H1 (cell line): Measurements from ENCODE around the gene ATG7. TPM values are rescaled to one million over a fixed set of nuclear protein-coding genes. Genes with fewer than 3 reads are reported as not detected.

ENCODE experiments used
- CTCF ChIA-PET: fragments of 300-600 bp; sonication (Branson Sonifier 250); formaldehyde crosslinking; loops from one replicate; lab custom pipeline; 2021; ENCODE audit not compliant: partially characterized antibody; lab: Charles Lee
- POLR2A ChIA-PET: fragments of 300-600 bp; sonication (Branson Sonifier 250); formaldehyde crosslinking; loops from one replicate; lab custom pipeline; 2021; ENCODE audit warnings: inconsistent platforms; ENCODE audit not compliant: partially characterized antibody; lab: Charles Lee
- DNase-seq, 2 experiments: peaks; one replicate each; pipeline versions ENCODE4 v3.0.0 to v3.0.0-alpha.2; 2010 to 2022; ENCODE audit warnings: low spot score in 2 of 2, low read depth in 1 of 2, mixed read lengths in 1 of 2
- FAIRE-seq: peaks from 2 replicates; lab custom pipeline; 2011; peaks lifted over from hg19 to GRCh38; lab: Jason Lieb, UNC
- H2AFZ ChIP-seq: 2 replicates; pipeline ENCODE4 v1.8.1; 2012; ENCODE audit warnings: low read length, inconsistent platforms
- H2AK5ac ChIP-seq: 2 replicates; pipeline ENCODE4 v1.6.1; 2013; ENCODE audit warnings: low read depth, low read length
- H2BK120ac ChIP-seq: replicated peaks from 2 replicates; pipeline ENCODE3; 2013; ENCODE audit warnings: low read depth, low read length, inconsistent platforms
- H2BK12ac ChIP-seq: 2 replicates; pipeline ENCODE4 v1.6.1; 2013; ENCODE audit warnings: low read depth, low read length
- H2BK15ac ChIP-seq: 2 replicates; pipeline ENCODE4 v1.6.1; 2013; ENCODE audit warnings: low read length
- H2BK20ac ChIP-seq: 2 replicates; pipeline ENCODE4 v1.6.1; 2013; ENCODE audit warnings: low read length
- H2BK5ac ChIP-seq: 2 replicates; pipeline ENCODE4 v1.6.1; 2013; ENCODE audit warnings: low read depth, low read length
- H3K14ac ChIP-seq: 2 replicates; pipeline ENCODE4 v1.6.1; 2013; ENCODE audit warnings: inconsistent platforms; ENCODE audit not compliant: insufficient read length
- H3K18ac ChIP-seq: 2 replicates; pipeline ENCODE4 v1.6.1; 2013; ENCODE audit warnings: low read length; ENCODE audit errors: extremely low read depth
- H3K23ac ChIP-seq: 2 replicates; pipeline ENCODE4 v1.6.1; 2013; ENCODE audit warnings: inconsistent platforms; ENCODE audit not compliant: insufficient read length
- H3K23me2 ChIP-seq: 2 replicates; pipeline ENCODE4 v1.6.1; 2013; ENCODE audit warnings: low read depth, low read length
- H3K27ac ChIP-seq: 2 replicates; pipeline ENCODE4 v1.6.1; 2011; ENCODE audit warnings: low read depth, low read length, inconsistent platforms
- H3K27me3 ChIP-seq, 4 experiments: replicated peaks in 1 of 4; 1 replicate in 1 of 4; 2 replicates in 3 of 4; pipeline versions ENCODE4 v1.6.1 to v1.8.1; 2011 to 2013; ENCODE audit warnings: low read length in 3 of 4, mild to moderate bottlenecking in 3 of 4, inconsistent platforms in 2 of 4, mixed read lengths in 2 of 4, moderate library complexity in 1 of 4; ENCODE audit not compliant: control insufficient read depth in 3 of 4, insufficient read depth in 3 of 4; ENCODE audit errors: extremely low read depth in 1 of 4
- H3K36me3 ChIP-seq, 4 experiments: 2 replicates each; pipeline versions ENCODE4 v1.6.1 to v1.8.1; 2011 to 2013; ENCODE audit warnings: mild to moderate bottlenecking in 4 of 4, low read length in 3 of 4, moderate library complexity in 2 of 4, control low read depth in 1 of 4, inconsistent platforms in 1 of 4; ENCODE audit not compliant: insufficient read depth in 4 of 4, control insufficient read depth in 2 of 4
- H3K4ac ChIP-seq: replicated peaks from 2 replicates; pipeline ENCODE3; 2013; ENCODE audit warnings: low read length, low read depth, mixed read lengths, inconsistent platforms; ENCODE audit not compliant: insufficient read length
- H3K4me1 ChIP-seq, 4 experiments: replicated peaks in 1 of 4; 1 replicate in 1 of 4; 2 replicates in 3 of 4; pipeline versions ENCODE4 v1.6.1 to v1.8.1; 2011 to 2013; ENCODE audit warnings: low read length in 3 of 4, inconsistent platforms in 2 of 4, mixed read lengths in 1 of 4; ENCODE audit not compliant: insufficient read depth in 4 of 4, control insufficient read depth in 3 of 4
- H3K4me2 ChIP-seq, 2 experiments: 2 replicates each; pipeline versions ENCODE4 v1.6.1 to v1.8.1; 2011 to 2013; ENCODE audit warnings: low read depth in 2 of 2, low read length in 2 of 2, control low read depth in 1 of 2, inconsistent platforms in 1 of 2, mild to moderate bottlenecking in 1 of 2; ENCODE audit not compliant: insufficient read depth in 1 of 2
- H3K4me3 ChIP-seq, 4 experiments: fragments of 200-600, 300-600 bp in 1 of 4; sonication (generic), shearing (Covaris generic), sonication (Bioruptor Twin) in 1 of 4; 2 replicates each; pipeline versions ENCODE4 v1.5.1 to v1.8.1; 2011 to 2016; ENCODE audit warnings: low read length in 4 of 4, low read depth in 3 of 4, control low read depth in 2 of 4, inconsistent platforms in 2 of 4, mild to moderate bottlenecking in 2 of 4, mixed read lengths in 1 of 4, moderate library complexity in 1 of 4; ENCODE audit not compliant: insufficient read depth in 2 of 4; ENCODE audit errors: extremely low read depth in 1 of 4
- H3K56ac ChIP-seq: replicated peaks from 2 replicates; pipeline ENCODE3; 2013; ENCODE audit warnings: low read depth, mild to moderate bottlenecking, mixed read lengths, low read length, inconsistent platforms; ENCODE audit not compliant: insufficient read length
- H3K79me1 ChIP-seq: 2 replicates; pipeline ENCODE4 v1.6.1; 2013; ENCODE audit warnings: low read depth, low read length, control low read depth
- H3K79me2 ChIP-seq, 2 experiments: 2 replicates each; pipeline versions ENCODE4 v1.6.1 to v1.8.1; 2012 to 2013; ENCODE audit warnings: low read length in 2 of 2, mild to moderate bottlenecking in 2 of 2, inconsistent platforms in 1 of 2; ENCODE audit not compliant: insufficient read depth in 2 of 2, control insufficient read depth in 1 of 2
- H3K9ac ChIP-seq, 4 experiments: replicated peaks in 1 of 4; 1 replicate in 1 of 4; 2 replicates in 3 of 4; pipeline versions ENCODE4 v1.6.1 to v1.8.1; 2011 to 2013; ENCODE audit warnings: low read depth in 3 of 4, low read length in 3 of 4, control low read depth in 2 of 4, mild to moderate bottlenecking in 2 of 4, moderate library complexity in 2 of 4, inconsistent platforms in 1 of 4; ENCODE audit errors: extremely low read depth in 1 of 4
- H3K9me3 ChIP-seq, 2 experiments: 2 replicates each; pipeline versions ENCODE4 v1.6.1 to v1.8.1; 2012 to 2013; ENCODE audit warnings: mild to moderate bottlenecking in 2 of 2, moderate library complexity in 2 of 2, control low read depth in 1 of 2, inconsistent platforms in 1 of 2, low read depth in 1 of 2, low read length in 1 of 2, mixed read lengths in 1 of 2; ENCODE audit not compliant: insufficient read depth in 2 of 2
- H4K20me1 ChIP-seq, 2 experiments: replicated peaks in 1 of 2; 2 replicates each; pipeline versions ENCODE3 to v1.8.1; 2011 to 2013; ENCODE audit warnings: inconsistent platforms in 2 of 2, low read length in 2 of 2, mild to moderate bottlenecking in 1 of 2; ENCODE audit not compliant: insufficient read depth in 2 of 2, control insufficient read depth in 1 of 2
- H4K5ac ChIP-seq: 2 replicates; pipeline ENCODE4 v1.6.1; 2013; ENCODE audit warnings: low read length, low read depth, mixed read lengths, inconsistent platforms; ENCODE audit not compliant: insufficient read length
- H4K8ac ChIP-seq: 2 replicates; pipeline ENCODE4 v1.8.0; 2013; ENCODE audit warnings: mild to moderate bottlenecking, moderate library complexity, low read length, inconsistent platforms; ENCODE audit not compliant: insufficient read depth; ENCODE audit errors: extremely low read depth
- H4K91ac ChIP-seq: replicated peaks from 2 replicates; pipeline ENCODE3; 2013; ENCODE audit warnings: low read length, mixed read lengths, inconsistent platforms; ENCODE audit not compliant: insufficient read length
- ASH2L ChIP-seq: fragments of 200-600, 300-600 bp; sonication (generic); IDR thresholded peaks from one replicate; pipeline ENCODE4 v1.7.1; 2017; ENCODE audit warnings: low read length
- BACH1 ChIP-seq: IDR thresholded peaks from 2 replicates; pipeline ENCODE4 v1.6.1; 2012; ENCODE audit warnings: low read length, improper control_type of control experiment
- CBX8 ChIP-seq: fragments of 300-800, 300-1000 bp; sonication (generic); IDR thresholded peaks from 2 replicates; pipeline ENCODE4 v1.7.1; 2016; ENCODE audit warnings: low read depth, low read length, borderline replicate concordance
- CHD1 ChIP-seq: IDR thresholded peaks from 2 replicates; pipeline ENCODE4 v1.6.1; 2012; ENCODE audit warnings: low read depth, low read length, improper control_type of control experiment
- CTBP2 ChIP-seq: IDR thresholded peaks from 2 replicates; pipeline ENCODE4 v1.7.0; 2011; ENCODE audit warnings: borderline replicate concordance, mild to moderate bottlenecking, moderate library complexity, mixed read lengths, low read length; ENCODE audit not compliant: insufficient read depth, insufficient read length
- EZH2 ChIP-seq: fragments of 200-600 bp; sonication (generic); IDR thresholded peaks from 2 replicates; pipeline ENCODE4 v1.7.1; 2012; ENCODE audit warnings: low read depth, mild to moderate bottlenecking, moderate library complexity, low read length, inconsistent platforms; ENCODE audit not compliant: severe bottlenecking
- FOSL1 ChIP-seq: IDR thresholded peaks from 2 replicates; pipeline ENCODE4 v1.6.1; 2011; ENCODE audit warnings: mild to moderate bottlenecking, low read depth, low read length, moderate library complexity; ENCODE audit not compliant: insufficient read depth
- POLR2AphosphoS5 ChIP-seq: IDR thresholded peaks from 2 replicates; pipeline ENCODE4 v1.6.1; 2011; ENCODE audit warnings: low read depth, low read length
- RAD21 ChIP-seq, 2 experiments: IDR thresholded peaks in 1 of 2; conservative IDR thresholded peaks in 1 of 2; 2 replicates each; pipeline ENCODE4 v1.6.1; 2011; ENCODE audit warnings: low read depth in 2 of 2, low read length in 2 of 2, improper control_type of control experiment in 1 of 2, inconsistent platforms in 1 of 2, mild to moderate bottlenecking in 1 of 2, moderate library complexity in 1 of 2
- TAF1 ChIP-seq: IDR thresholded peaks from 2 replicates; pipeline ENCODE4 v1.6.1; 2011; ENCODE audit warnings: mild to moderate bottlenecking, low read depth, low read length
- TBP ChIP-seq: IDR thresholded peaks from 2 replicates; pipeline ENCODE4 v1.6.1; 2011; ENCODE audit warnings: low read depth, low read length, improper control_type of control experiment
- WGBS, 2 experiments: shearing (Covaris generic) in 1 of 2; methylation state at CpG; one replicate each; pipeline versions ENCODE4 v1.1.6 to v1.1.7; 2013 to 2015; ENCODE audit warnings: low lambda C conversion rate in 2 of 2, mixed read lengths in 2 of 2, inconsistent platforms in 1 of 2, low coverage in 1 of 2, missing lambda C conversion rate in 1 of 2; ENCODE audit not compliant: insufficient replicate concordance in 2 of 2, insufficient coverage in 1 of 2, insufficient read length in 1 of 2; ENCODE audit errors: extremely low coverage in 1 of 2, missing lambda C conversion rate in 1 of 2; 5-methylcytosine and 5-hydroxymethylcytosine counted together
- polyA plus RNA-seq, 7 experiments: library from polyadenylated mRNA; depleted of rRNA in 3 of 7; stranded (reverse) in 5 of 7; unstranded in 2 of 7; fragments of >200 nt in 5 of 7; fragments of 200-250 nt in 2 of 7; gene quantifications; 1 replicate in 5 of 7; 2 replicates in 1 of 7; 4 replicates in 1 of 7; pipeline versions ENCODE4 v1.2.1 to v1.2.3, GENCODE V29; 2011 to 2013; ENCODE audit warnings: missing spikeins in 2 of 7, mixed read lengths in 2 of 7
- total RNA-seq: library from RNA; stranded (reverse); fragmentation: NEBNext Ultra II Directional; extraction: Animal tissue kit (Norgen Biotek cat#: 25700); gene quantifications from 2 replicates; pipeline ENCODE4 v1.2.1, GENCODE V29; 2021
- TF ChIP-seq, protein P1 (sequence below): IDR thresholded peaks from 2 replicates; pipeline ENCODE4 v1.6.1; 2011; ENCODE audit warnings: low read depth, mild to moderate bottlenecking, low read length; ENCODE audit not compliant: insufficient read depth

ATG7 gene
- total and polyA plus RNA-seq, 2 of the 8 experiments (the other 6 are each of a cell fraction or from before 2014, with no cell fraction given) = 15.0 to 19.1 TPM

DNA sequence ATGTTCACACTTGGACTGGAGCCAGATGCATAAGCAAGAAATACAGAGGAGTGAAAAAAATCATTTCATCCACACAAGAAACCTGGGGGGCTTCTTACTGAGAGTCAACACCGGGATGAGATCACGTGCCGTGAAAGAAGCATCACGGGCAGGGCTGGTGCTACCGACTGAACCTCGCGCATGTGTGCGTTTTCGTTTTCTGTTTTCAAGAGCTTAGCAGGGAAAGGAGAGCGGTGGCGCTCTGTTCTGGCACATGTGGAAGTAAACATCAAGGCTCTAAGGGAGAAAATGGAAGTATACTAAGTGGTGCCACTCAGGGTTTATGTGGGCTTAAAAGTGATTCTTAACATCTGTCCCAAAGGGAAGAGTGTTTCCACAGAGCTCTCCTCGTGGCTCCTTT lies 315.6 kb downstream of the ATG7 start:
- no peak overlapping the region; the same call in 1 of the 2 replicates for H2AK5ac ChIP-seq
- H2BK120ac ChIP-seq = no peak overlapping the region
- H3K4me1 ChIP-seq = peaks cover 21 to 45% (median 29%) of the 10 kb centered on the region in 4 experiments
- no peak overlapping the region for H3K23ac ChIP-seq
- H3K4me2 ChIP-seq = no peak overlapping the region
- no peak overlapping the region; the same call in 1 of the 2 replicates for H2BK15ac ChIP-seq
- H4K8ac ChIP-seq = no peak overlapping the region
- no peak overlapping the region for H2BK20ac ChIP-seq
- H2BK5ac ChIP-seq = no peak overlapping the region
- H3K4me3 ChIP-seq = no peak overlapping the region
- DNase-seq = no peak
- CTCF ChIA-PET = no interaction called here
- H4K20me1 ChIP-seq = peaks cover 2 to 10% of the 10 kb centered on the region in 2 experiments
- H3K14ac ChIP-seq = no peak overlapping the region
- no peak overlapping the region for H3K27ac ChIP-seq
- H2BK12ac ChIP-seq = no peak overlapping the region
- H3K79me2 ChIP-seq = peaks cover 11 to 89% of the 10 kb centered on the region in 2 experiments
- peaks cover 25% of the 10 kb centered on the region for H3K79me1 ChIP-seq
- H3K27me3 ChIP-seq = no peaks in the 10 kb centered on the region
- H3K9ac ChIP-seq = no peak overlapping the region
- WGBS, 2 experiments = 88% methylated on average over 12 of the region's 12 CpGs; no CpG with 5 or more reads in 1 of the 2 experiments
- no peak overlapping the region for H2AFZ ChIP-seq
- H4K5ac ChIP-seq = no peak overlapping the region
- no peaks in the 10 kb centered on the region for H3K23me2 ChIP-seq
- no peak for FAIRE-seq
- TF ChIP-seq CBX8 (no peak), RAD21 (IDR thresholded peaks at IDR 0.05 in 1 of 2, conservative IDR thresholded peaks at IDR 0.05 in 1 of 2; ENCODE audit: low read depth in 2 of 2, low read length in 2 of 2) (no peak), FOSL1 (no peak), TBP (no peak), CHD1 (no peak), ASH2L (no peak), CTBP2 (no peak), EZH2 (no peak), TAF1 (no peak), BACH1 (no peak), POLR2AphosphoS5 (no peak)
- TF ChIP-seq, protein P1, sequence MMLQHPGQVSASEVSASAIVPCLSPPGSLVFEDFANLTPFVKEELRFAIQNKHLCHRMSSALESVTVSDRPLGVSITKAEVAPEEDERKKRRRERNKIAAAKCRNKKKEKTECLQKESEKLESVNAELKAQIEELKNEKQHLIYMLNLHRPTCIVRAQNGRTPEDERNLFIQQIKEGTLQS = no peak
- POLR2A ChIA-PET = interaction anchor here (0.5 to 0.7 kb wide), 2 partner anchors 13 to 1015 kb away, joined by 3 read pairs; no protein-coding TSS in a partner anchor
- no peak overlapping the region for H3K4ac ChIP-seq
- no peaks in the 10 kb centered on the region for H3K9me3 ChIP-seq
- H3K36me3 ChIP-seq = no peaks in the 10 kb centered on the region
- H3K56ac ChIP-seq = no peak overlapping the region
- no peak overlapping the region for H4K91ac ChIP-seq
- H3K18ac ChIP-seq = no peak overlapping the region
